ENCODE data around the gene NRXN3.
"Not testable (repeated sequence)": the region's sequence is repeated elsewhere in the genome, so short reads cannot be mapped to it uniquely, and the experiment has no call there.

NRXN3 gene

GRCh38 chr14:78403278-78403815 lies 233.2 kb downstream of the NRXN3 start:
- CTCF ChIA-PET, result no interaction called here
- Mint-ChIP-seq H3K4me3 (no peak overlapping the region), H3K27ac (no peak overlapping the region), H3K36me3 (no peaks in the 10 kb centered on the region), H3K4me1 (no peaks in the 10 kb centered on the region), H3K9me3 (peaks cover 1% of the 10 kb centered on the region), H3K27me3 (no peaks in the 10 kb centered on the region)
- DNase-seq, result no peak

DNA sequence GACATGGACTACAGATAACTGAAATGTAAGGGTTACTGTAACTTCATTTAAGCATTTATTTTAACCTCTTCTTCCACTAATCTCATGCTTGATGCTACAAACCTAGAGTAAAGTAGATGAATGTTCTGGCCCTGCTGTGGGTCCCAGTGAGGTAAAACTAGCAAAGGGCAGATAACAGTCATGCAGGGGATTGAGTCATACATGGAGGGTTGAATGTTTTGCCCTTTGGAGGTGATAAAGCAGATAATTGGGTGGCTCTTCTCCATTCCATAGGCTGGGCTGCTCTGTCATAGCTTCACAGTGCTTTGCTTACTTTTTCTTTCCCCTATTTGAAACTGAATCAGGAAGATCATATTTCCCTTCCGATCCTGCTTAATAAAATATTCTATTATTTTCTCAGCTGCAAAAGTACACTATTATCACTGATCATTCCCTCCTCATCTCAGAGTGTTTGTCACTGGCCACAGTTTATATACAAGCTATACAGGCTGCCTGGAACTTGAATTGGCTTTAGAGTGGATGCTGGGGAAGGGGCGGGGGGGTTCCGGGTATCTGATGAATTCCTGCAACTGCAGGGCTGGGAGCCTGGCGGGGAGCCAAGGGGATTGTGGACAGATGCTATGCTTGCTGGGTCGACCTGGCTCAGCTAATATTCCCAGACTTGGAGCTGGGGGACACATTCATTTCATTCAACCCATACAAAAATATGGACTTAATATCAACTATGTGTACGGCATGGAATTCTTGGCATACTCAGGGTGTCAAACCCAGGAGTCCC lies 235.1 kb downstream of the NRXN3 start:
- H3K36me3 Mint-ChIP-seq, result no peaks in the 10 kb centered on the region
- no peaks in the 10 kb centered on the region for H3K9me3 Mint-ChIP-seq
- H3K4me1 Mint-ChIP-seq, result no peaks in the 10 kb centered on the region
- DNase-seq, result no peak
- CTCF ChIA-PET, result interaction anchor here (0.6 kb wide), 1 partner anchor 13 kb away, joined by 3 read pairs; no protein-coding TSS in a partner anchor
- H3K27me3 Mint-ChIP-seq, result no peaks in the 10 kb centered on the region
- no peak overlapping the region for H3K4me3 Mint-ChIP-seq
- no peak overlapping the region for H3K27ac Mint-ChIP-seq

- Mint-ChIP-seq H3K4me1 (no peaks in the 10 kb centered on the region), H3K9me3 (peaks cover 2% of the 10 kb centered on the region)
- CTCF ChIA-PET, result no interaction called here
Observed at GRCh38 chr14:78412475-78412874, 242.3 kb downstream of the NRXN3 start.

DNA sequence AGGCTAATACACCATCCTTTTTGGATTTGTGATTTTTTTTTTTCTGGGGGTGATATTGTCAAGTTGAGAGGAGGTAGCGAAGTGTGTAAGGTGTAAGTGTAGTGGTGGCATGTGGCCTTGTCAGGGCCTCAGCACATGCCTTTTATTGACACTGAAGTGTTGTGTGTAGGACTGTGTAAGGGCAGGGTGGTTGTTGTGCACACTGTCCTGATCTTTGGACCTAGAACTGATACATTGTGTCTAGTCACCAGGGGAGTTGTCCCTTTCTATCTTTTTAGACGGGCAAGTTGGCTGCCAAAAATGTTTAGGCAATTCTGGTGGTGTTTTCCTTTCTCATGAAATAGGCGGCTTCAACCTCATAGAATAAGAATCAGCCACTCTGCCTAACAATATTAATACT lies 244.0 kb downstream of the NRXN3 start:
- Mint-ChIP-seq H3K9me3 (peaks cover 2% of the 10 kb centered on the region), H3K4me3 (no peak overlapping the region), H3K4me1 (no peaks in the 10 kb centered on the region), H3K36me3 (no peaks in the 10 kb centered on the region), H3K27ac (no peak overlapping the region), H3K27me3 (no peaks in the 10 kb centered on the region)
- CTCF ChIA-PET, result no interaction called here
- DNase-seq, result no peak

More at GRCh38 chr14:78412475-78412874, 242.3 kb downstream of the NRXN3 start:
- Mint-ChIP-seq H3K27me3 (no peaks in the 10 kb centered on the region), H3K36me3 (no peaks in the 10 kb centered on the region), H3K27ac (no peak overlapping the region), H3K4me3 (no peak overlapping the region)
- DNase-seq, result no peak

DNA sequence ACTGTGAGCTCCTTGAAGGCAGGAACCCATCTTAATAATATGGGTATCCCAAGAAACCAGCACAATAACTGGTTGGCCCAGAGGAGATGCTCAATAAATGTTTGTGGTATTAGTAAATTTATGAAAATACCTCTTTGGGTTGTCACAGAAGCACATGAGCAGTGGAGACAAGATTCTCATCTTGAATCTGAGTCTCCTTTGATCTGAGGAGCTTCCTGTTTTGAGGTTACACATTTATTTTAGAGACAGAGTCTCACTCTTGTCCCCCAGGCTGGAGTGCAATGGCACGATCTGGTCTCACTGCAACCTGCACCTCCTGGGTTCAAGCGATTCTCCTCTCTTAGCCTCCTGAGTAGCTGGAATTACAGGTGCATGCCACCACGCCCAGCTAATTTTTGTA lies 247.4 kb downstream of the NRXN3 start:
- DNase-seq, result no peak
- Mint-ChIP-seq H3K36me3 (no peaks in the 10 kb centered on the region), H3K27me3 (no peaks in the 10 kb centered on the region), H3K4me3 (no peak overlapping the region), H3K9me3 (peaks cover 2% of the 10 kb centered on the region), H3K27ac (no peak overlapping the region), H3K4me1 (no peaks in the 10 kb centered on the region)
- CTCF ChIA-PET, result no interaction called here

- H3K36me3 Mint-ChIP-seq, result no peaks in the 10 kb centered on the region
- H3K9me3 Mint-ChIP-seq, result no peaks in the 10 kb centered on the region
- no peak for DNase-seq
- H3K27ac Mint-ChIP-seq, result no peak overlapping the region
- no peaks in the 10 kb centered on the region for H3K27me3 Mint-ChIP-seq
- CTCF ChIA-PET, result no interaction called here
- H3K4me1 Mint-ChIP-seq, result peaks cover 4% of the 10 kb centered on the region
- H3K4me3 Mint-ChIP-seq, result no peak overlapping the region
Observed at GRCh38 chr14:78424311-78424710, 254.1 kb downstream of the NRXN3 start.

DNA sequence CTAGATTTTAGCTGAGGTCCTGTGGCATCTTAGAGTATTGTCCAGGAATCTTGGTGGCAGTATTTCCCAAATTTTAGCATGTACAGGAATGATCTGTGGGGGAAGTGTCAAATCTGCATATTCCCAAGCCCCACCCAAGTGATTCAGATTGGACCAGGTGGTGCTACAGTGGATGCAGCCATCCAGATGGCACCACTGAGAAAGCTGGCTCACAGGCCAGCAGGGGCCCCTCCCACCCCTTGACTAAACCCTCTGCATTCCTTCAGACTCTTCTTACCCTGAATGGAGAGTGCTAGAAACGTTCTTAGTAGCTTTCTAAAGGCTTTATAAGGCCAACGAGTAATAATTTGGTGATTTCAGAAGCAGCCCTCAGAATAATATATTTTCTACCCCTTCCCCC lies 255.2 kb downstream of the NRXN3 start:
- Mint-ChIP-seq H3K27ac (no peak overlapping the region), H3K4me1 (peaks cover 4% of the 10 kb centered on the region), H3K36me3 (no peaks in the 10 kb centered on the region), H3K27me3 (no peaks in the 10 kb centered on the region), H3K9me3 (no peaks in the 10 kb centered on the region), H3K4me3 (no peak overlapping the region)
- no peak for DNase-seq
- CTCF ChIA-PET, result no interaction called here

DNA sequence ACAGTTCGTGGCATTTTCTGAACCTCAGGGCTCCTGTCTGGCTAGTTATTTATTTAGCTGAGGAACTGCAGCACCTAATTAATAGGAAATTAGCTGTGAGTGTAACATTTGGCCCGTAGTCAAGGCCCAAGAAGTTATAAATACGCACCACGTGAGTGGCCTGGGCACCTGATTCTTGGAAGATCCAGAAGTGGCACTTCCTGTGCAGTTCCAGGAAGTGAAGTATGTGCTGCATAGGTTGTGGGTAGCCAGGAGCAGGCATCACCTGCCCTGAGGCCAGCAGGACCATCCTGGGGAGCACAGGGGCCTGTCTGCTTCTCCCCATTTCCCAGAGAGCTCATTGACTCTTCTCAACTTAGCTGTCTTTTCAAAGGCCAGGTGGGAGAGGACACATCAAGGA lies 255.6 kb downstream of the NRXN3 start:
- no peak for DNase-seq
- Mint-ChIP-seq H3K27me3 (no peaks in the 10 kb centered on the region), H3K9me3 (no peaks in the 10 kb centered on the region), H3K4me1 (peaks cover 4% of the 10 kb centered on the region), H3K27ac (no peak overlapping the region), H3K4me3 (no peak overlapping the region), H3K36me3 (no peaks in the 10 kb centered on the region)
- CTCF ChIA-PET, result no interaction called here

GRCh38 chr14:78432046-78432445 lies 261.9 kb downstream of the NRXN3 start:
- CTCF ChIA-PET, result no interaction called here
- H3K9me3 Mint-ChIP-seq, result peaks cover 2% of the 10 kb centered on the region

GRCh38 chr14:78437448-78437847 lies 267.3 kb downstream of the NRXN3 start:
- DNase-seq, H3K36me3 Mint-ChIP-seq, H3K4me1 Mint-ChIP-seq, H3K27ac Mint-ChIP-seq, H3K9me3 Mint-ChIP-seq, H3K4me3 Mint-ChIP-seq, CTCF ChIA-PET, H3K27me3 Mint-ChIP-seq: not testable (repeated sequence)

More at GRCh38 chr14:78432046-78432445, 261.9 kb downstream of the NRXN3 start:
- Mint-ChIP-seq H3K36me3 (no peaks in the 10 kb centered on the region), H3K4me1 (no peaks in the 10 kb centered on the region), H3K4me3 (no peak overlapping the region), H3K27ac (no peak overlapping the region), H3K27me3 (no peaks in the 10 kb centered on the region)
- DNase-seq, result no peak

DNA sequence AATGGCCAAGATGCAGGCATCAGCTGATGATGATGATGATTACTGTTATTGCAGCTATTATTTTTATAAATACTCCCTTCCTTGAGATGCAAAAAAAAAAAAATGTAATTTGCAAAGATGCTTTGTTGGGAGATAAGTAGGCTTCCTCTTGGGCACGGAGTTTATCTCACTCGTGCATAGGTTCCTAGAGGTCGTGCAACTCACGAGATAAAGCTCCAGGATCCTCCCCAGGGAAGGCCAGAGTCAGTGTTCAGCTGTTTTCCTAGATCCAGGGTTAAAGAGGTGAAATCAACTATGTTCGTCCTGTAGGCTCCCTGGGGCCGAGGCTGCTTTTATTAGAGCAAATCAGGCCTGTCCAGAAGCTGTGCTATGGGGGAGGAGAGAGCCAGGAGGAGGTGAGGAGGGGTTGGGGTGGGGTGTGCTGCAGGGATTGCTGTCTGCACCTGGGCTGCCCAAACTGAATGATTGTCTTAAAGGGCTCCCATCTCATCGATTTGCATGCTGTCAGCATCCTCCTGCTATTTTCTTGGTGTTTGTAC lies 270.3 kb downstream of the NRXN3 start:
- Mint-ChIP-seq H3K4me1 (no peaks in the 10 kb centered on the region), H3K27ac (no peak overlapping the region), H3K9me3 (no peaks in the 10 kb centered on the region), H3K27me3 (no peaks in the 10 kb centered on the region), H3K4me3 (no peak overlapping the region), H3K36me3 (no peaks in the 10 kb centered on the region)
- no peak for DNase-seq
- CTCF ChIA-PET, result no interaction called here

DNA sequence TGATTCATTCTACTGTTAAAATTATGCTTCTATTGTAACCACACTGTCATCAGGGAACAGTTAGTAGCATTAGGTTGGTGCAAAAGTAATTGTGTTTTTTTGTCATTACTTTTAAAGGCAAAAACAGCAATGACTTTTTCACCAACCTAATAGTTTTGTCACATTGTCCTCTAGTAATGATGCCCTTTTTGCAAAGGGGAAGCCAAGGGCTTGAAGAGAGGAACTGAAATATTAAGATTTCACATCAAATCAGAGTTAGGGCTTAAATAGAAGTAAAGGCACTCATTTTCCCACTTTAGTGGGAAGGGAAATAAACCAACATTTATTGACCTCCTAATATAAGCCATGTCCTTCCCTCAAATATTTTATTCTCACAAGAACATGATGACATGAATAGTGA lies 273.7 kb downstream of the NRXN3 start:
- Mint-ChIP-seq H3K4me1 (no peaks in the 10 kb centered on the region), H3K27me3 (no peaks in the 10 kb centered on the region), H3K27ac (no peak overlapping the region), H3K4me3 (no peak overlapping the region), H3K9me3 (no peaks in the 10 kb centered on the region), H3K36me3 (no peaks in the 10 kb centered on the region)
- CTCF ChIA-PET, result no interaction called here
- no peak for DNase-seq

GRCh38 chr14:78445275-78445674 lies 275.1 kb downstream of the NRXN3 start:
- CTCF ChIA-PET, result no interaction called here
- no peaks in the 10 kb centered on the region for H3K36me3 Mint-ChIP-seq
- no peak for DNase-seq

DNA sequence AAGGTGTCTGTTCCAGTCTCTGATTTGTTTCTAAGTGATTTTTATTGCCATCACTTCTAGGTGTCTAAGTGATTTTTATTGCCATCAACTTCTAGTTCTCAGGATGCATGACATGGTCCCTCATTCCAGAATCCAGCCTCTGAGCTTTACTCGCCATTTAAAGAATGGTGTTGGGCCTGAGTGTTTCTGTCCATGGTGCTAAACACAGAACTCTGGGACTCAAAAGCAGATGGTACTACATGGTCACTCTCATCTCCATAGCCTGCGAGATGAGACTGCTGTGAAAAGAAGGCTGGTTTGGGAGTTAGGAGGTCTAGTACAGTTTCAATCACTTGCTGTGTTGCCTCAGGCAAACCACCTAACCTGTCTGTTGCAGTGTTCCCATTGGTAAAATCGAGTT lies 276.6 kb downstream of the NRXN3 start:
- CTCF ChIA-PET, result no interaction called here
- Mint-ChIP-seq H3K4me3 (no peak overlapping the region), H3K4me1 (no peaks in the 10 kb centered on the region), H3K9me3 (no peaks in the 10 kb centered on the region), H3K27ac (no peak overlapping the region), H3K36me3 (no peaks in the 10 kb centered on the region), H3K27me3 (no peaks in the 10 kb centered on the region)
- no peak for DNase-seq

More at GRCh38 chr14:78445275-78445674, 275.1 kb downstream of the NRXN3 start:
- Mint-ChIP-seq H3K27ac (no peak overlapping the region), H3K27me3 (no peaks in the 10 kb centered on the region), H3K9me3 (no peaks in the 10 kb centered on the region), H3K4me1 (no peaks in the 10 kb centered on the region), H3K4me3 (no peak overlapping the region)
